Left lung (tissue), 10 donors: ENCODE results near the gene MAP3K9. TPM values are rescaled to one million over a fixed set of nuclear protein-coding genes. Genes with fewer than 3 reads are reported as not detected.
"Not testable (repeated sequence)": the region's sequence is repeated elsewhere in the genome, so short reads cannot be mapped to it uniquely, and the experiment has no call there.

Experiments
- ATAC-seq: fragments of 200-7000 bp; cut with Tn5 transposase; one replicate; pipeline ENCODE4 v1.9.1; 2020; ENCODE audit warnings: moderate library complexity
- DNase-seq, 4 donors: peaks; one replicate each; pipeline ENCODE4 v3.0.0-alpha.2; 2013 to 2020
- H3K27ac ChIP-seq, 2 donors: fragments of 200-600 bp; sonication (generic) in 1 of 2; one replicate each; pipeline versions ENCODE4 v1.5.0 to v1.8.0; 2020 to 2021
- H3K27me3 ChIP-seq, 2 donors: fragments of 200-600 bp; sonication (generic) in 1 of 2; one replicate each; pipeline versions ENCODE4 v1.5.0 to v1.8.0; 2020 to 2021
- H3K36me3 ChIP-seq, 2 donors: fragments of 200-600 bp; sonication (generic) in 1 of 2; one replicate each; pipeline versions ENCODE4 v1.5.0 to v1.8.0; 2020 to 2021
- H3K4me1 ChIP-seq, 2 donors: fragments of 200-600 bp; one replicate each; pipeline ENCODE4 v1.8.0; 2021
- H3K4me3 ChIP-seq, 2 donors: fragments of 200-600 bp; sonication (generic) in 1 of 2; one replicate each; pipeline versions ENCODE4 v1.5.0 to v1.8.0; 2020 to 2021; ENCODE audit warnings: mild to moderate bottlenecking in 1 of 2
- H3K9me3 ChIP-seq, 2 donors: fragments of 200-600 bp; sonication (generic) in 1 of 2; one replicate each; pipeline versions ENCODE4 v1.5.0 to v1.8.0; 2020 to 2021
- intact Hi-C, 2 donors: fragments of 100-400 bp; cut with DNase I; formaldehyde crosslinking; loops; one replicate each; pipeline versions ENCODE4 v1.11.2 to v1.14.2; 2022
- polyA plus RNA-seq, 6 donors: library from polyadenylated mRNA; unstranded; fragments of 120-200 nt; gene quantifications; one replicate each; pipeline ENCODE4 v1.2.1, GENCODE V29; 2013; ENCODE audit not compliant: insufficient read length in 6 of 6
- total RNA-seq, 2 donors: library from RNA; stranded (reverse); fragmentation: NEBNext Ultra II Directional; extraction: Animal tissue kit (Norgen Biotek cat#: 25700); gene quantifications; one replicate each; pipeline ENCODE4 v1.2.1, GENCODE V29; 2021
- TF ChIP-seq, protein P1 (sequence below), 2 donors: fragments of 200-600 bp; sonication (generic) in 1 of 2; IDR thresholded peaks; one replicate each; pipeline versions ENCODE4 v1.5.0 to v1.8.0; 2021; ENCODE audit warnings: antibody characterized with exemption in 2 of 2
- donor health status: DM: no; HTN: yes; CAD: no.
- donor health status: DM: no; HTN: no; CAD: no.

MAP3K9 gene
- total and polyA plus RNA-seq, 8 donors = 5.1 to 13.1 (median 6.4) TPM

DNA sequence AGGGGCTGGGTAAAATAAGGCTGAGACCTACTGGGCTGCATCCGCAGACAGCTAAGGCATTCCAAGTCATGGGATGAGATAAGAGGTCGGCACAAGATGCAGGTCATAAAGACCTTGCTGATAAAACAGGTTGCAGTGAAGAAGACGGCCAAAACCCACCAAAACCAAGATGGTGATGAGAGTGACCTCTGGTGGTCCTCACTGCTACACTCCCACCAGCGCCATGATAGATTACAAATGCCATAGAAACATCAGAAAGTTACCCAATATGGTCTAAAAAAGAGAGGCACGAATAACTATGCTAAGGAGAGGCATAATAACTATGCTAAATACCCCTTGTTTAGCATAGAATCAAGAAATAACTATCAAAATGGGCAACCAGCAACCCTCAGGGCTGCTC is 46.2 kb upstream of the MAP3K9 start:
- intact Hi-C loops = no loop called here
- no peak overlapping the region for H3K4me3 ChIP-seq
- ATAC-seq (no peak), DNase-seq (no peak)
- no peaks in the 10 kb centered on the region for H3K36me3 ChIP-seq
- H3K9me3 ChIP-seq = no peaks in the 10 kb centered on the region
- H3K4me1 ChIP-seq = no peaks in the 10 kb centered on the region
- TF ChIP-seq, protein P1, sequence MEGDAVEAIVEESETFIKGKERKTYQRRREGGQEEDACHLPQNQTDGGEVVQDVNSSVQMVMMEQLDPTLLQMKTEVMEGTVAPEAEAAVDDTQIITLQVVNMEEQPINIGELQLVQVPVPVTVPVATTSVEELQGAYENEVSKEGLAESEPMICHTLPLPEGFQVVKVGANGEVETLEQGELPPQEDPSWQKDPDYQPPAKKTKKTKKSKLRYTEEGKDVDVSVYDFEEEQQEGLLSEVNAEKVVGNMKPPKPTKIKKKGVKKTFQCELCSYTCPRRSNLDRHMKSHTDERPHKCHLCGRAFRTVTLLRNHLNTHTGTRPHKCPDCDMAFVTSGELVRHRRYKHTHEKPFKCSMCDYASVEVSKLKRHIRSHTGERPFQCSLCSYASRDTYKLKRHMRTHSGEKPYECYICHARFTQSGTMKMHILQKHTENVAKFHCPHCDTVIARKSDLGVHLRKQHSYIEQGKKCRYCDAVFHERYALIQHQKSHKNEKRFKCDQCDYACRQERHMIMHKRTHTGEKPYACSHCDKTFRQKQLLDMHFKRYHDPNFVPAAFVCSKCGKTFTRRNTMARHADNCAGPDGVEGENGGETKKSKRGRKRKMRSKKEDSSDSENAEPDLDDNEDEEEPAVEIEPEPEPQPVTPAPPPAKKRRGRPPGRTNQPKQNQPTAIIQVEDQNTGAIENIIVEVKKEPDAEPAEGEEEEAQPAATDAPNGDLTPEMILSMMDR (IDR thresholded peaks at IDR 0.05) = no peak
- H3K27ac ChIP-seq = no peak overlapping the region
- H3K27me3 ChIP-seq = no peaks in the 10 kb centered on the region

DNA sequence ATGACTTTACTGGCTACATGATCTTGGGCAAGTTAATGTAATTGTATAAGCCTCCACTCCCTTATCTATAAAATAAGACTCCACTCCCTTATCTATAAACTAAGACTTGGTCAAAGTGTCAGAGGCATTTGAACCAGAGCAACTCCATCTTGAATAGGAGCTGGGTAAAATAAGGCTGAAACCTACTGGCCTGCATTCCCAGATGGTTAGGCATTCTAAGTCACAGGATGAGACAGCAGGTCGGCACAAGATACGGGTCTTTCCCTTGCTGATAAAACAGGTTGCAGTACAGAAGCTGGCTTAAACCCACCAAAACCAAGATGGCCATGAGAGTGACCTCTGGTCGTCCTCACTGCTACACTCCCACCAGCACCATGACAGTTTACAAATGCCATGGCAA is 44.3 kb upstream of the MAP3K9 start:
- H3K4me1 ChIP-seq, ATAC-seq, H3K27ac ChIP-seq, H3K9me3 ChIP-seq, H3K27me3 ChIP-seq, intact Hi-C loops, H3K36me3 ChIP-seq, DNase-seq, H3K4me3 ChIP-seq: not testable (repeated sequence)

DNA sequence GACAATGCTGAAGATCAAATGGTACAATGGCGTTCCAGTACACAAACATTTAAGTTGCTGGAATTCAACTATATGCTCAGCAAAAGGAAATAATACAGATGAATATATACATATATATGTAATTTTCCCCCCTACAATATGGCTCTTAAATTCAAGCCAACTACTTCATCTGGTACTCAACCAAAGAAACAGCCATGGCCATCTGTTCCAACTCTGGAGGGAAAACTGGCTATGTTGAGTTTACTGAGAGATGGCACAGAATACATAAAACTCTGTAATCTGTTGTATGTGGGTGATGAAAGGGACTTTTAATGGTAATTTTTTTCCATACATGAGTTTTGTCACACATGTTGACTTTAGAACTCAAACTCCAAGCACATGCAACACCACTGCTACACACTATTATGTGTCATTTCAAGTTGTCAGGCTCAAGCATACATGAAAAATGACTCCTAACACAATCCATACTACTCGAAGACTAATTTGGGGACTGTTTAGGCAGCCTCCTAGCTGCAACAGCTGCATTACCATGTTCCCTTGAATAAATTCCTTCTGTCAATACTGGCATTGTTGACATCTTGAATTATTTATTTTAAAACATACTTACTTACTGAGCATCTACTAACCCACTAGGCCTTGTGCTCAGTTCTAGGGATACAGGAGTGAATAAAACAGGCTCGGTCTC is 38.2 kb upstream of the MAP3K9 start:
- intact Hi-C loops = no loop called here
- Histone ChIP-seq H3K4me1 (peaks cover 0 to 5% of the 10 kb centered on the region in 2 donors), H3K4me3 (no peak overlapping the region), H3K27ac (no peak overlapping the region), H3K36me3 (no peaks in the 10 kb centered on the region), H3K27me3 (no peaks in the 10 kb centered on the region), H3K9me3 (no peaks in the 10 kb centered on the region)
- ATAC-seq = no peak
- no peak for DNase-seq
- TF ChIP-seq, protein P1 (IDR thresholded peaks at IDR 0.05) = no peak

DNA sequence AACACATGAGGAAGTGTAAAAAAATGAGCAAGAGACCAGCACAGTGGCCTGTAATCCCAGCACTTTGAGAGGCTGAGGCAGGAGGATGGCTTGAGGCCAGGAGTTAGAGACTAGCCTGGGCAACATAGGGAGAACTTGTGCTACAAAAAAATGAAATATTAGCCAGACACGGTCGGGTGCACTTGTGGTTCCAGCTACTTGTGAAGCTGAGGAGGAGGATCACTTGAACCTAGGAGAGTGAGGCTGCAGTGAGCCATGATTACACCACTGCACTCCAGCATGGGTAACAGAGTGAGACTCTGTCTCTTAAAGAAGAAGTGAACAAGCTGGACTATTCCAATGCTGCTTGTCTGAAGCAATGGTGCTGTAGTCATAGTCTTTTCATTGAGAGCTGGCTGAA is 36.3 kb upstream of the MAP3K9 start:
- TF ChIP-seq, protein P1 (IDR thresholded peaks at IDR 0.05) = no peak
- DNase-seq (no peak), ATAC-seq (peak; percentile 17)
- Histone ChIP-seq H3K9me3 (no peaks in the 10 kb centered on the region), H3K36me3 (no peaks in the 10 kb centered on the region), H3K4me3 (no peak overlapping the region), H3K27me3 (no peaks in the 10 kb centered on the region), H3K4me1 (peaks cover 0 to 5% of the 10 kb centered on the region in 2 donors), H3K27ac (no peak overlapping the region)
- intact Hi-C loops = no loop called here

DNA sequence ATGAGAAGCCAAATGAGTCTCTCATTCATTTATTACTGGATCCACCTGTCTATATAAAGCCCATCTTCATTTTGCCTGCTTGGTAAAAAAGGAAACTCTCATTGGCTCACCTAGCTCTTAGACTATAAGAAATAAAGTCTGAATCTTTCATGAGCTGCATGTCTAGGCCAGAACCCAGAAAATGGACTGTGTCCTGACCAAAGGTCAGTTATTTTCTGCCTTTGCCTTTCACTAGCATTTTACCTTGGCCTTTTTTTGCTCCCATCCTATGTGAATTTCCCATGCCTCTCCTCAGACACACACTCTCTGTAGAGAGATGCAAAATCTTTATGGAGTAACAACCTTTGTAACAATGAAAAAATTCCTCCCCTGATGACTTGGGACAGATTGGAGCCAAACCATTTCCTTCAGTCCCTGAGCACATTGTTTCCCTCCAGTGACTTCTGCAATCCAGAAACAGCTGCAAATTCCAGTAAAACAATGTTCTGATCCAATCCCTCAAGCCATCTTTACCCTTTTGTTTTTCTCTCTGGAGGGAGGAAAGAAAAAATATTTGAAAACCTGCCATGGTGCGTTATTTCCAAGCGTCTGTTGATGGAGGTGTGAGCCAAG is 33.6 kb upstream of the MAP3K9 start:
- no peak overlapping the region for H3K4me3 ChIP-seq
- TF ChIP-seq, protein P1 (IDR thresholded peaks at IDR 0.05) = no peak
- H3K27me3 ChIP-seq = no peaks in the 10 kb centered on the region
- ATAC-seq (no peak), DNase-seq (no peak)
- no peak overlapping the region for H3K27ac ChIP-seq
- H3K4me1 ChIP-seq = peaks cover 0 to 5% of the 10 kb centered on the region in 2 donors
- intact Hi-C loops = no loop called here
- H3K36me3 ChIP-seq = no peaks in the 10 kb centered on the region
- H3K9me3 ChIP-seq = no peaks in the 10 kb centered on the region
